GM18526 (cell line): ENCODE results near the gene FAM76B.

ENCODE experiments used
- POLR2A ChIP-seq: IDR thresholded peaks from 3 replicates; pipeline ENCODE4 v1.6.1; 2011; ENCODE audit not compliant: insufficient read length; ENCODE audit errors: extremely low read depth

Gene FAM76B

DNA sequence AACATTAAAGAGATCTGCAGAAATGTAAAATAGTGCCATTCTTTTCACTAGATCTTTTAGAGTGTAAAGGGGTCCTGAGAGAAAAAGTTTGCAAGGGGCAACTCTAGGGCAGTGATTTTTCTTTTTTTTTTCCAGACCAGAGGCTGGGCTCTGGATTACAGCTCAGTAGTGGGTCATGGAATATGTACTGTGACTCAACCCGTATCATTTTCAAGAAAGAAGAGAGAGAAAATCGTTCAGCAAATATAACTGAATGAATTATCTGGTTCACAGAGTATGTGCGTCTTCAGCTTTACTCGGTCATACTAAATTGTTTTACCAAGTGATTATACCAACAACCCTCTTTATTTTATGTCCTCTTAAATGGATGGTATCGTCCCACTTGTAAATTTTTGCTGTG lies 4.5 kb upstream of the FAM76B start:
- TF ChIP-seq POLR2A: no peak

DNA sequence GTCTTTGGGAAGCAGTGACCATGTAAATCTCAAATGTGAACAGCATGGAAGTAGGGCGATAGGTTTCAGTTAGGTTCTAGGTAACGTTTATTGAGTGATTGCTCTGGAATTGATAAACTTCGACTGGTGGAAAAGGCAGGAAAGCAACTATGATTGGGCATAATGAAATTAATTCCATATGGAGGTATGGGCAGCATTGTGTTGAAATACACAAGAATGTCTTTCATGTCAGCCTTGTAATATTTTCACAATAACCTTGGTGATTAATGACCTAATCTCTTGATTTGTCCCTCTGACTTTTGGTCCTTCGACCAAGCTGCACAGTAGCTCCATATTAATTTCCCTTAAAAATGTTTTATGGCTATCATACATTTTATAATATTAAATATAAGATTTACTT lies 3.5 kb upstream of the FAM76B start:
- TF ChIP-seq POLR2A: no peak

DNA sequence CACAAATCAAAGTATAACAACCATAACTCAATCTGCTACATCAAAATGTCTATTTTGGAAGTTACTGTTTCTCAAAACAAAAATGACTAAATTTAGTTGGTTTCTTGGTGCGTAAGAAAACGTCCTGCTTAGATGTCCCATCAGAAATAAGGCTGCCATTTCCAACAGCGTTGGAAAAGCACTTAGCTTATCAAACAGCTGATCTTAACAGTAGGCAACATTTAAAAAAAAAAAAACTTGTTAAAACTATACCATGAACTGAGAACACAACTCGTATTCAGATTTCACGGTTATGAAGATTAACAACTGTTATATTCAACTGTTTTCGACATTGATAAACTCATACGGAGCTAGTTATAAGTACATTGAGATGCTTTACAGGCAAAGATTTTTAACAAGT lies 3.1 kb upstream of the FAM76B start:
- TF ChIP-seq POLR2A: no peak

DNA sequence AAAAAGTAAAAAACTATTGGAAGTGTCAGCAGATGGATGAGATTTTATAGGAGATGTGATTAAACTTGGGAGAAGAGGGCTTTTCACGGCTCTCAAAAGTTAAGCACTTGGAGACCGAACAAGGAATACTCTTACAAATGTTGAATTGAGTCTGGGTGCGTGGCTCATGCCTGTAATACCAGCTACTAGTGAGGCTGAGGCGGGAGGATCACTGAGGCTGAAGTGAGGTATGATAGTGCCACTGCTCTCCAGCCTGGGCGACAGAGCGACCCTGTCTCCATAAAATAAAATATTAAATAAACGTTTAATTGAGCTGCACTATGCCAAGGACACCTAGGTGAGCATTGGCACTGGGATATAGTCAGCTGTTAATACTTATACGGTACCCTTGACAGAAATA lies 2.6 kb upstream of the FAM76B start:
- TF ChIP-seq POLR2A: no peak

- TF ChIP-seq POLR2A: no peak
Observed at GRCh38 chr11:95791709-95792033, 2.1 kb upstream of the FAM76B start.

GRCh38 chr11:95790933-95791708 lies 1.5 kb upstream of the FAM76B start:
- peak; percentile 28 for TF ChIP-seq POLR2A

DNA sequence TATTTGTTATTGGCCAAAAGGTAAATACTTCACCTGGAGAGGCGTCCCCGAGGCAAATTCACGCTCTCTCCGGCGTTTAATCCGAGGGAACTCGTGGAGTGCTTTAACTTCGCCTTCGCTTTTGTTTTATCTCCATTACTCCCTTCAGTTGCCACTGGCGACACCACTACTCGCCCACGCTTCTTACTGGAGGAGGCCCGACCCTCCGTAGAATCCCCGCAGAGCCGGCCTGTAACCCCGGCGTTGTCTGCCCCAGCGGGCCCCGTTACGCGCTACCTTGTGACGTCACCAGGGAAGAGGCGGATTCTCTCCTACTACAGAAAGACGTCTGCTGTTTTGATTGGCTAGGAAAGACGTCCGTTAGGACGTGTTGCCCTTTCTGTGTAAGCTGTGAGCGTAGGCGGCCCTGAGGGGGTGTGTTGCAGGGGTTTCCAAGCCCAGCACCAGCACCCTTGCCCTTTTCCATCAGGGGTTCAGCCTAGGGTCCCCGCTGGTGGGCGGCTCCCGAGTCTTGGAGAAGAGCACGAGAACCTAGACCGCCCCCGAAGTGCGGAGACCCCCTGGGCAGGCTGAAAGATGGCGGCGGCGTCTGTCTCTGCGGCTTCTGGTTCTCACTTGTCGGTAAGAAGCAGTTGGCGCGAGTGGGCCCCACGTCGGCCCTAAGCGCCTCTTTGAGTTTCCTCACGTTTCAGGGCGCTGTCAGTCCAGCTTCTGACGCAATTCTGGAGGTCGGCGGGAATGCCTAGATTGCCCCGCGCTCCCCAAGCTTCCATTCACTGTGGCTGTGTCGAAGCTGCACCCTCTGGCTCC lies 746 bp upstream of the FAM76B start, which contains the start of gene CEP57:
TSS of gene CEP57 (plus strand) at position 376 of the 810 bp plus-strand sequence. CDS start at position 577, 201 bp downstream.
- TF ChIP-seq POLR2A: peak; percentile 10

DNA sequence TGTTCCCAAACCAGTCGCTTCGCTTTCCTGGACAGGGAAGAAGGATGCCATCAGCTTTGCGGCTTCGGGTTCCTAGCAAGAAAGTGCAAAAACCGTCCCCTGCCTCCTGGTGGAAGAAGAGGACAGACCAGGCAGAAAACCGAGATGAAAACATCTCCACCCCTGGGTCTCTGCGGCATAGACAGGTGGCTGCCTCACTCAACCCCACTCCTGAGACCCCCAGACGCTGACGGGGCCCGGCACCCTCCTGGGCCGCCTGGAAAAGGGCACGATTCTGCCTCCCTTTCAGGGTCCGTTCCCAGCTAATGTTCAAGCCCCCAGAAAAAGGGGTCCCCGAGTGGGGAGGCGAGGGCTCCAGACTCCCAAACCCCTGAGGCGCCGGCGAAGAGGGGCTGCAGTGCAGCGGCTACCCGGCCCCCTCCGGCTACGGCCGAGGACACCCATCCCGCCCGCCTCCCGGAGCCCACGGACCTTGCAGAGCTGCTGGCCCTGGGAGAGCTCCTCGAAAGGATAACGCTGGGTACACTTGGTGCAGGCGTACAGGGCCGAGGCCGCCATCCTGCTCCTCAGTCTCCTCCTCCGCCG lies 569 bp downstream of the FAM76B start:
- TF ChIP-seq POLR2A: no peak

DNA sequence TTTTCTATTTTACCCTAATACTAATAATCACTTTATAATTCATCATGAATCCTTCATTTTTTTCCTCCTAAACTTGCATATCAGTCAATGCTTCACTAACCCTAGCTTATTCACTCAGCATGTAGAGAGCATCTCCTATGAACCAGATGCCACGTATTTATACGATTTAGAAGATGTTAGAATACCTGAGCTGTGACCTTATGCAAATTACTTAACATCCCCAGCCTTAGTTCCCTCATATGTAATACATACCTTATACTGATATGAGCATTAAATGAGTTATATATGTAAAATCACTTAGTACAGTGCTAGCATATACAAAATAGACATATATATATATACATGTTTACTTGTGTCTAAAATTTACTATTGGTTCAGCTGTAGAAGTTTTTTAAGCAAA lies 9.0 kb downstream of the FAM76B start:
- no peak for TF ChIP-seq POLR2A

- no peak for TF ChIP-seq POLR2A
Observed at GRCh38 chr11:95778699-95779098, 10.9 kb downstream of the FAM76B start.

DNA sequence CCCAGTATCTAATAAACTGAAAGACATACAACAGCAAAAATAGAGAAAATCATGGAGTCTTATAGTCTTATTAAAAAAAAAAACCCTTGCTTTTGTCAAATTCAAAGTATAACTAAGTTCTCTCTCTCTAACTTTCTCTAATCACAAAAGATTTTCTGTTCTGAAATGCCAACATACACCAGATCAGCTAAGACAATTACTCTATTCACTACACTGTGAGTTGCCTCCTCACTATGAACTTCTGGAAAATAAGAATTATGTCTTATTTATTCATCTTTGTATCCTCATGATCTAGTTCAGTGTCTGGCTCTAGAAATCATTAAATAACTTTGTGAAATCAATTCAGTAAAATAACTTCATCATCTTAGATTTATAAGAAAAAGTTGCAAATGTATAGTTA lies 12.7 kb downstream of the FAM76B start:
- no peak for TF ChIP-seq POLR2A

DNA sequence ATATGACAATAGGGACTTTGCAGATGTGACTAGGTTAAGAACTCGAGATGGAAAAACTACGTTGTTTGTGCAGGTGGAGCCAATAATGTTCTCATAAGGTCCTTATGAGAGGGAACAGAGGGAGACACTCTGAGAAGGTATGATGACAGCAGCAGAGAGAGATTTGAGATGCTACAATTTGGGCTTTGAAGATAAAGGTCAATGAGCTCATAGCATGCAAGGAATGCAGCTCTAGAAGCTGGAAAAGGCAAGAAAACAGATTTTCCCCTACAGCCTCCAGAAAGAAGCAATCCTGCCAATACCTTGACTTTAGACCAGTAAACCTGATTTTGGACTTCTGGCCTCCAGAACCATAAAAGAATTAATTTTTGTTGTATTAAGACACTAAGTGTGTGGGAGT lies 21.1 kb downstream of the FAM76B start:
- TF ChIP-seq POLR2A: no peak

GRCh38 chr11:95767498-95767897 lies 22.1 kb downstream of the FAM76B start:
- no peak for TF ChIP-seq POLR2A

DNA sequence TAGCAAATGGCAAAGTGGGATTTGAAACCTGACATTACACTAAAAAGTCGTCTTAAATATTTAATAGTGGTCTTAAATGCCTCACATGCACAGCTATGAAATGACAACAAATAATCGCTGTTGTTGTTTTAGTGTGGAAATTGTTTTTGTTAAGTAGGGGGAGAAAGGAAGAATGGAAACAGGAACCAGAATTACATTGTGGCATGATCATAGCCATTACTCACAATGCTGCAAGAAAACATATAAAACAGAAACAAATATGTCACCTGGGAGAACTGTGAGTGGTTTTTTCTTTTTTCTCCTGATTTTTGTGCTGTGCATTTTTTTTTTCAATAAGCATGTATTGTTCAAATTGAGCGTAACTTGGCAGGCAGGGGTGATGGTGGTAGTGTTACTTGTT lies 22.9 kb downstream of the FAM76B start:
- TF ChIP-seq POLR2A: no peak

DNA sequence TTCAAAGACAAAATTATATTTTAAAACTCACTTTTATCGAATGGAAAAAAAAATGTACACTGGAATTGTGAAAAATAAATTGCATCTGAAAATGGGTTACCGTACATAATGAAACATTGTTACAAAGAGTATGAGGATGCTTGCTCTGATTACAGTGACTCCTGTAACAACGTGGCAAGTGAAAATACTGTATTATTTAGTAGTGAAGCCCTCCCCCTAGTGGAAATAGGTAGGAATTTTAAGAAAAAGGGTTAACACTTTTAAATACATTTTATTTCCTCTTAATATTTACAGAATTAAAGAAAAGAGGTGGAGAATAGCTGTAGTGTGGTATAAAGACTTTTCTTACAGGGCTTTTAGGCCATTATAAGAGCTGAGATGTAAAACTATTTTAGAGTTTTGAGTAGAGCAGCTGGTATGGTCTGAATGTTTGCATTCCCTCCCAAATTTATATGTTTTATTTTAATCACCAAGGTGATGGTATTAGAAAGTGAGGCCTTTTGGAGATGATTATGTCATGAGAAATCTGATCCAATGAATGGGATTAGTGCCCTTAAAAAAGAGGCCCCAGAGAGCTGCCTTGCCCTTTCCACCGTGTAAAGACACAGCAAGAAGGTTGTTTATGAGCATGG lies 25.2 kb downstream of the FAM76B start:
- TF ChIP-seq POLR2A: no peak

- no peak for TF ChIP-seq POLR2A
Observed at GRCh38 chr11:95762534-95762933, 27.0 kb downstream of the FAM76B start.

- no peak for TF ChIP-seq POLR2A
Observed at GRCh38 chr11:95760941-95761340, 28.6 kb downstream of the FAM76B start.
